Putamen (tissue), 1 donor: ENCODE measurements around the gene SALL2.

Experiments
- DNase-seq: peaks from one replicate; pipeline ENCODE4 v3.0.0-alpha.2; 2016; ENCODE audit warnings: low spot score

The SALL2 gene

GRCh38 chr14:21476925-21477681 is 49.0 kb downstream of the SALL2 start, which contains the start of the genes RAB2B and TOX4:
RAB2B (minus strand) TSS chr14:21476959; CDS start chr14:21476872, 87 bp downstream.
TOX4 (plus strand) TSS chr14:21477195; CDS start chr14:21477279, 84 bp downstream.
- DNase-seq, result peak; percentile 100

- DNase-seq, result no peak
Measured at GRCh38 chr14:21476523-21476924, 49.6 kb downstream of the SALL2 start.

- DNase-seq, result no peak
Measured at GRCh38 chr14:21475767-21476522, 50.2 kb downstream of the SALL2 start.
